ENCODE measurements around the gene PANX2.

DNA sequence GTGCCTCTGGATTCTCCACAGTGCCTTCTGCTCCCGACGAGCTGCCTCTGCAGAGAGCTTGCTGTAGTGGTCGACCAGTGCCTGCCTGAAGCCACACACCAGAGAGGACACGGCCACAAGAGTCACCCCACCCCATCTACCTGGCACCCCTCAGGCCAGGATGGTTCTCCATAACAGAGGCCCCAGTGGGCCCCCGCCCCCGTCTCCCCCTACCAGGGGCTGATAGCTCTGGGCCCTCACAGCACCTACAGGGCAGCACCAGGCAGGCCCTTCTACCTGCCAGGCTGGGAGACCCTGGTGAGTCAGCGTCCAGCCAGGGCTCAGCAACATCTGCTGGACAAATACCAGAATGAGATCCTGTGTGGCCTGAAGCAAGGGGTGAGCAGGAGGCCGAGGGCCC, 52.0 kb downstream of the PANX2 start:
- TF ChIP-seq POLR2AphosphoS5 (IDR thresholded peaks at IDR 0.05; ENCODE audit: insufficient read depth in 1 of 2, low read depth in 1 of 2) (no peak), CTCF (IDR thresholded peaks at IDR 0.05) (no peak)
